ENCODE results near the gene TMEM132E. TPM values are rescaled to one million over a fixed set of nuclear protein-coding genes. Genes with fewer than 3 reads are reported as not detected.

The TMEM132E gene
- total RNA-seq, 1 donor from 2014 or later: 0.49 TPM

DNA sequence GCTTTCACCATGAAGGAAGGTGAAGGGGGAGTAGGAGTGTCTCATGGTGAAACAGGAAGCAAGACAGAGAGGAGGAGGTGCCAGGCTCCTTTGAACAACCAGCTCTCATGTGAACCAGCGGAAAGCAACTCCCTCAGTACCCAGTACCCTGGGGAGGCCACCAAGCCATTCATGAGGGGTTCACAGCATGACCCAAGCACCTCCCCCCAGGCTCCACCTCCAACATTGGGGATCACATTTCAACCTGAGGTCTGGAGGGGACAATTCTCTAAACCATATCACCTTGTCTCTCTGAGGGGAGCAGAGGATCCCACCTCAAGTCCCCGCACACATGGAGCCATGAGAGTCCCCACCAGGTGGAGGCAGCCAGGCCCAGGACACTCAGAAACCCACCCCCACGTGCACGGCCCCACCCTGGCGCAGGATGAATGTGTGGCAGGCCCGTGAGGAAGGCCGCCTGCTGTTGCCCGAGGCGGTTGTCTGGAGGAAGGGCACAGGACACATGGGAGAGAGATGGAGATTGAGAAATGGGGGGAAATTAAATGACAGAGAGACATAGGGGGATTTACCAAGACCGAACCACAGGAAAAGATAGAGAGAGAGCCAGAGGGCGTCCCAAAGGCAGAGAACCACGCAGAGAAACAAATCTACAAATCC, 85.9 kb downstream of the TMEM132E start:
- no peak for DNase-seq

DNA sequence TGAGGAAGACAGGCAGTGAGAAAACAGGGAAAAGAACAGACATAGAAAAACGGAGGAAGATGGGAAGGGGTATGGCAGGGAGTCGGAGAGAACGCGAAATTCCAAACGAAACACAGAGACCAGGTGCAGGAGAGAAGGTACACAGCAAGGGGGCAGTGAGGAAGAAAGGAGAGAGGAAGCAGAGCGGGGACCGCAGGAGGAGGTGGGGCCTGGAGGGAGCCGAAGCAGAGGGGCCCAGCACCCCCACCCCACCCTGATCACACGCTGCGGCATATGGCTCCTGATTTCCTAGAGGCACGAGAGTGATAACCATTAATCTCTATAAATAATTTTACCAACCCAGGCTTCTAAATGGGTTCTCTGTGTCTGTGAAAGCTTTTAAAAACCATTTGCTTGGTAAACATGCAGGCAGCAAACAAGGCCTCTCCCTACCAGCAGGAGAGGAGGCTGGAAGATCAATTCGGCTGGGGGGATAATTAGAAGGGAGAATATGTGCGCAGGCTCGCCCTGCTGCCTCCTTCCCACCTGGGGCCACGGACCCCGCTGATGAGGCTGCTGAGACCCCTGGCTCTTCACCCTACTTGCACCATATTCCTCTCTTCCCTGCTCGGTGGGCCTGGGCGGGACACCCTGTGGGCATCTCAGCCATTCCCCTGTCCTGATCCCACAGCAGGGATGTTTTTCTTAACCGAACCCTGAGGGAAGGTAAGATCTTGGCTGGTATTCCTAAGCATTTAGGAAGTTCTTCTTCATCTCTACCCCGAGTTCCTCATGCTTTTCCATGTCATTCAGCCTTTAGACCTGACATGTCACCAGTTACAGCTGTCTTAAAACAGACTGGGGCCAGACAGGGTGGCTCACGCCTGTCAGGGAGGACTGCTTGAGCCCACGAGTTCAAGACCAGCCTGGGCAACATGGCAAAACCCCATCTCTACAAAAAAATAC, 86.7 kb downstream of the TMEM132E start:
- DNase-seq: no peak

DNA sequence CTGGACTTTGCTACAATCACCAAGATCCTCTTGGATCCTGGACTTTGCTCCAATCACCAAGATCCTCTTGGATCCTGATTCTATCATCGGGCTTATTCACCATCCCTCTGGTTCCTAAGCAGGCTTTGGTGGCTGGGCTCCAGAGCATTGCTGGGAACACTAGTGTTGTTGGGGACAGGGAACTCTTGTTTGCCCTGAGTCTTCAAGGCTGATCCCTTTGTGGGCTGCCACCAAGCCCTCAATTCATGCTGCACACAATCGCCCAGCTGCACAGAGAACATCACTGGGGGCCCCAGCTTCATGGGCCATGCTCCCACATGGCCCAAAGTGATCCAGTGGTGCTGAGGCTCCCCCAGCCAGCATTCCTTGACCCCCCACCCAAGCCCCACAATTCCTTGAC, 88.3 kb downstream of the TMEM132E start:
- DNase-seq: no peak

DNA sequence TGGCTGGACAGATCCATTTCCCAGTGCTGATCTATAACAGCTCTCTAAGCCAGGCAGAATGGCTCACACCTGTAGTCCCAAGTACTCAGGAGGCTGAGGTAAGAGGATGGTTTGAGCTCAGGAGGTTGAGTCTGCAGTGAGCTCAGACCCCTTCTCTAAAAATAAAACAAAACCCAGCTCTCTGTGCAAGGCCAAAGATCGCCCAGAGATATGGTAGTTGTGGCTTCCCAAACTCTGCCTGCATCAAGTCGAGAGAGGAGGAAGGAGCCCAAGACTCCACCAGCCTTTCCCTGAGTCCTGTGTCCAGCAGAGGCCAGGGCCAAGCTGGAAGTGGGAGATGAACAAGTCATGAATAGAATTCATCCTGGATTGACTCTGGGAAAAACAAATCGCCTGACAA, 88.8 kb downstream of the TMEM132E start:
- no peak for DNase-seq

DNA sequence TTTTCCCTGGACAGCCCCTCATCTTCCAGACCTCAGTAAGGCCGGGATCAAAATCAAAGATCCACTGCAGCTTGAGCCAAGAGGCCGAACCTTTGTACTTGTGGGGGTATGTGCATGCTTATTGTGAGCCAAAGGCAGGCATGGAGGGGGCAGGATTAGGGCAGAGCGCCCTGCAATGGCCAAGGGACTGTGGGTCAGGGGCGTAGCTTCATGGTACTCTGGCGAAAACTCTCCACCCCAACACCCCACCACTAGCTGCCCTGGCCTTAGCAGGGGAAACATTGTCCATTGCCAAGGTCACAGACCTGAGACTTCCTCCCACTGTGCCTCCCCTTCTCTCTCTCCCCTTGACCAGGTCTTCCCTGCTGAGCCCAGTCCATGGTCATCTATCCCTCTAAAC, 90.1 kb downstream of the TMEM132E start:
- no peak for DNase-seq

DNA sequence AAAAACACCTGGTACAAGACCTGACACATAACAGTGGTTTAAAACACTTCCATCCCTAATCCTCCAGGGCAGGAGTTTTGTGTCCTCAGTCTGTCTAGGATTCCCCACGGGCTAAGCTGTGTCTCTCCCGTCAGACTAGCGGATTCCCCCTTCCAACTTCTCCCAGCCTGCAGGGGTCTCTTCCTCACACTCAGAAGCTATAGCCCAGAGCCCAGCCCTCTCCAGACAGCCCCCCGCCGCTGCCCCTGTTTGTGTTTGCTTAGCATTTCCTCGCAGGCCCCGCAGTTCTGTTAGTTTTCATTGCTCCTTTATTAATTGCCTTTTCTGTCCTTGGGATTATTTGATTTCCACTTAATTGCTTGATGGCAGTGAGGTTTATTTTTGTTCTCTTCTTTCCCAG, 91.2 kb downstream of the TMEM132E start:
- DNase-seq: no peak

DNA sequence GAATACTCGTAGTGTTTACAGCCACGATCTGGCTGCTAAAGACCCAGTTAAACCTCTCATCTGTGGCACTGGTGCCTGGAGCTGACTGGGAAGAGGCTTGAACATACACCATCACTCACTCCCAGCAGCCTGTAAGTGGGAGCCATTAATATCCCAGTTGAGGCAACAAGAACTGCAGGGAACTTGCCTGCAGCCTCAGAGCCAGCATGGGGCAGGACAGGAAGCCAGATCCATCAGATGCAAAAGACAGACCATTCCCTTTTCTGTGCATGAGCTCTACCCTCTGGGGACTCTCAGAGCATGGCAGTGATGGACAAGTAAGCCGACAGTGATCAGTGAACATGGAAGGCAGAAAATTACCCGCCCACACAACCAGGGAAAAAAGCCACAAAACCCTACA, 91.8 kb downstream of the TMEM132E start:
- DNase-seq: no peak

DNA sequence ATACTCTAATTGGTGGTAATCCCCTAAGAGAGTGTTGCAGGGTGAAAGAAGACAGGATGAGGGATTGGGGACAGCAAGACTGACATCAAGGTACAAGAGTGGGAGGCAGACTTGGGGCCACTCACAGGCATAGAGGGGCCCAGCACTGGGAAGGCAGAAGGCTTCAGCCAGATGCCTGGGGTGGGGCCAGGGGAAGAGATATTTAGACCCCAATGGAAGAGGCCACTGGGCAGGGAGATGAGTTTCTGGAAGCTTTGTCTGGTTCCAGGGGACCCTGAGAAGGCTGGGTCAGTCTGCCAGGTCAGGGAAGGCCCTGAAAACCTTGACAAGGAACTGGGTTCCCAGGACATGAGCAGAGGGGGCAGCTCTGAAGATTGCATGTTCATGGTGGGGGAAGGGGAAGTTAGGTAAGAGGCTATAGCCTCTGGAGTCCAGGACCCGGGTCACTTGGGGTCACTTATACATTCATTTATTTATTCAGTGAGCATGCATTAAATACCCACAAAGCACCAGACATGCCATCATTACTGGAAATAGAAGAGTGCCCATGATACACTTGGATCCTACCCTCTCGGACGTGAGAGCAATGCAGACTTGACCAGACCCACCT, 92.9 kb downstream of the TMEM132E start:
- no peak for DNase-seq

DNA sequence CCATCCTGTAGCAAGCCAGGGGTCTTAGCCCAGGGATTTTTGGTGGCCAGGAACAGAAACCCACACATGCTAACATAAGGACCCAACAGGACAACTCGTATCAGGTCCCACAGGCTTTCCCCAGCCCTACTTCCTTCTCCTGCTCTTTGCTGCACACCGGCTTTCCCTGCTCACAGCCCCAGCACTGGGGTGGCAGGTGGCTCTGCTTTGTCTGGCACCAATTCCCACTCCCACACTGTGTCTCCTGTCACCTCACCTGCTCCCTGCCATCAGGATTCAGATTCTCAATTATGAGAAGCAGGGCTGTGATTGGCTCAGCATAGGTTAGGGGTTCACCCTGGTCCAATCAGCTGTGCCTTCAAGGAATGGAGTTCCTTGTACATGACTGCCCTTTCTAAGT, 94.1 kb downstream of the TMEM132E start:
- DNase-seq: no peak

DNA sequence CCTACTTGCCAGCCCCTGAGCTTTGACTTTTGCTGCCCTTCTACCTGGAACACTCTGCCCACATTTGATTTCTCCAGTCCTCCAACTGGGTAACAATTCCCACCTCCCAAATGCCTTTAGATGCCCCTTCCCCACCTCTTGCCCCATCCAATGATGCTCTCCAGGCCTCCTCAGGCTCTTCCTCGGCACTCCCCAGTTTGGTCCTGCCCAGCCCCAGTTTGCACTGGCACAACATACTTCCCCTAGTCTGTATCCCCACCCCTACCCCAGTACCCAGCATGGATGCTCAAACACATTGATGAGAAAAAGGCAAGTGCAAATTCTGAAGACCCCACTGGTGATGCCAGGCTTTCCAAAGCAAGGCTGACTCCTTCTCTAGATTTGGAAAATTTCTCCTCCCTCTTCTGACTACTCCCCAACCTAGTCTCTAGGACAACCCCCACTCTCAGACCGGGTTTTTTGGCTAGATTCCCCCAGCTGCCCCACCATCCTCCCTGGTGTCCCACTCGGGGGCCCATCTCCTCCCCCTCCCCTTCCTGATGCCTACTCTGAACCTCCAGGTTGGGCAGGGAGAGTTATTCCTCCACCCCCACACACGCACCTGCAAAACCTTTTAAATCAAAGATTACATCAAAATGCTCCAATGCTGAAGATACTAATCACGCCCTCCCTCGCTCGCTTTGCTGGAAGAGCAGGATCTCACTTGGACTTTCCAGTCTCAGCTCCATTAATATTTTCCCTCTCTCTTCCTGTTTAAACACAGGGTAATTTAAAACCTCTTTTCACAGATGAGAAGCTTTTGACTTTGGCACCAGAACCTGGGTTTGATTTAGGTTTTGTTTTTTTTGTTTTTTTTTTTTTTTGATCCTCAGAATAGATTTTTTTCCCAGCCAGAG, 94.9 kb downstream of the TMEM132E start:
- no peak for DNase-seq

DNA sequence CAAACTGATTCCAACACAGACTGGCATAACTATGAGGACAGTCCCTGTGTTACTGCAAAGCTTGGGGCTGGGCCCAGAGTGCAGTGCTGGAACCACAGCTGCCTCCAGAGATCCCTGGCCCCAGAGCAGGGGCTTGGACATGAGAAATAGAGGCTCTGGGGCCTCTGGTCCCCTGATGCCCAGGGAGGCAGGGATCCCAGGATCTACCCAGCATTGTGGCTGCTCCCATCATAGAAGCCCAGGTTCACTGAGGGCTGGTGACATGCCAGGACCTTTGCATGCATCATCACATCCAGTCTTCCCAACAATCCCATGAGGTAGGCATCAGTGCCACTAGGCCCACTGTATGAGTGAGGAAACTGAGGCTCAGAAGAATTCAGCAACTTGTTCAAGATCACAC, 95.8 kb downstream of the TMEM132E start:
- DNase-seq: no peak

DNA sequence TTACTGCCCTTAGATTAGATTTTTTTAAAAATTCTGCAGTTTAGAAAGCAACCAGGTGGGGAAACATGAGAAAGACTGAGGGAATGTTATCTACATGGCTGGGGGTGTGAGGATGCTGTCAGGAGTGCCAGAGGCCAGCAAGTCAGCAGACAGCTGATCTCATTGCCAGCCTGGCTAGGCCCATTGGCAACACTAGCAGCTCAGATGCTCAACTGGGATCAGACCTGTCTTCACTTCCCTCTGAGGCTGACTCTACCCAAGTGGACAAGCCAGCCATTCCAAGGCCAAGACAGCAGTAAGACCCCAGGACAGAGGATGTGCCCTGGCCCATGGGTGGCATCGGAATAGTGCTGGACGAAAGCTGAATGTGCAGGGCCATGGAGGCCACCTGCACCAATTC, 96.2 kb downstream of the TMEM132E start:
- no peak for DNase-seq

DNA sequence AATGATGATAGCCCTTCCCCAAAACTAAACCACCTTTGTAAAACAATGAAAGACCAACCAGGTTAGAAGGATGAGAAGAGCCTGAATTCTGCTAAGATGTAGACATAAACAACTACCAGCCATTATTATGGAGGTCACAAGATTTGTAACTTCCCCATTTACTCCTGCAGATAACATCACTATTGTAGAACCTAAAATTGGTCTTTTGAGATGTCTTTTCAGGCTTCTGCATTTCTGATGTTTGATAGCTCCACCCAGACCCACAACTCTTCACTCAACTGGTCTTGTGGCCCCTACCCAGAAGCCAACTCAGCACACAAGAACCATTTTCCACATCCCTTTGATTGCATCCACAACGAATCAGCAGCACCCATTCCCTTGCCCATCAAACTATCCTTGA, 100.8 kb downstream of the TMEM132E start:
- DNase-seq: no peak

DNA sequence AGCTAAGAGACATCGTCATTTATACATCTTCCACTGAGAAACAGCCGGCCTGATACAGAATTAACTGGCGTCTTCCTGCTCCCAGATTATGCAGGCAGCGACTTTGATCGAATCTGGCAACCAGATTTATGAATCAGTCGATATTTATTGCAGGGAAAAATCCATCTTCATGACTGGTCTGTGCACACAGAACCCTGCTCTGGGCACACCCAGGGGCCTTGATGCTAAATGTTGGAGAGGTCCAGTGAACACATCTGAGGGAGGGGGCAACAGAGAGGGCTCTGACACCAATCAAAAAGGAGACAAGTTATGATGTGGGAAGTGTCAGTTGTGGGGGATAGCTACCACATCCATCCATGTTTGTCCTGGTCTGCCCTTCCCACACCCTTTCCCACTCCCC, 102.9 kb downstream of the TMEM132E start:
- no peak for DNase-seq

DNA sequence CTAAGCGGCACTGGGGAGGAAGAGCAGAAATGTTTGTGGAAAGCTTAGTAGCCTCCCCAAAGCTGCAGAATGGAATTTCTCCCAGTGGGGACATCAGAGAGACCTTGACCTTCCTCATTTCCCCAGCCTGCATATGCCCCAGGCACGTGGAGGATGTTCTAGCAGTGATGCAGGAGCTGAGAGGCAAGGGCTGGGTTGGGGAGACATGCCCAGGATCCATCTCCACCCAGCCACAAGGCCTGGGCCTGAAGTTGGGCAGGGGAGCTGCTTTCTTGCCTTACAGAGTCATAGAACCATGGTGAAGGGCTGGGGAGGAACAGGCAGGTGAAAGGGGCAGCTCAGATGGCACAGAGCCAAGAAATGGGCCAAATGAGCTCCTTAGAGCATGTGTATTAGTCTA, 104.0 kb downstream of the TMEM132E start:
- DNase-seq: no peak

Other genes starting within 250 kb of the TMEM132E start
- gene CCL13, start 223.1 kb upstream of the TMEM132E start, total RNA-seq: 10.3 TPM
- gene CCL1, start 216.3 kb upstream of the TMEM132E start, total RNA-seq: not detected

Data from skin of body (tissue), 2 donors.